BLaER1 (cell line): ENCODE results near the gene SCT.

Source experiments
- H3K27ac ChIP-seq: shearing (Covaris generic); formaldehyde crosslinking; 2 replicates; pipeline ENCODE4 v1.8.1; 2022
- H3K27me3 ChIP-seq: shearing (Covaris generic); formaldehyde crosslinking; 2 replicates; pipeline ENCODE4 v1.8.1; 2022
- H3K36me3 ChIP-seq: shearing (Covaris generic); formaldehyde crosslinking; 2 replicates; pipeline ENCODE4 v1.8.1; 2022
- H3K4me1 ChIP-seq: shearing (Covaris generic); formaldehyde crosslinking; 2 replicates; pipeline ENCODE4 v1.8.1; 2022
- H3K4me2 ChIP-seq: shearing (Covaris generic); formaldehyde crosslinking; 2 replicates; pipeline ENCODE4 v1.8.1; 2022
- H3K4me3 ChIP-seq: shearing (Covaris generic); formaldehyde crosslinking; 2 replicates; pipeline ENCODE4 v1.8.1; 2022
- H3K9ac ChIP-seq: shearing (Covaris generic); formaldehyde crosslinking; 2 replicates; pipeline ENCODE4 v1.8.1; 2022
- H3K9me3 ChIP-seq: shearing (Covaris generic); formaldehyde crosslinking; 2 replicates; pipeline ENCODE4 v1.8.1; 2022
- H4K20me1 ChIP-seq: shearing (Covaris generic); formaldehyde crosslinking; 2 replicates; pipeline ENCODE4 v1.8.1; 2022
- Cebpa-rat ChIP-seq: shearing (Covaris generic); IDR thresholded peaks from 2 replicates; pipeline ENCODE4 v1.8.1; 2022

The SCT gene

GRCh38 chr11:611001-611996 lies 15.7 kb downstream of the SCT start:
- TF ChIP-seq Cebpa-rat: no peak
- Histone ChIP-seq H3K9me3 (no peaks in the 10 kb centered on the region), H3K36me3 (peaks cover 82% of the 10 kb centered on the region), H3K27me3 (no peaks in the 10 kb centered on the region), H3K27ac (no peak overlapping the region), H3K4me2 (no peak overlapping the region), H3K9ac (no peak overlapping the region), H3K4me3 (no peak overlapping the region), H4K20me1 (peaks cover 92% of the 10 kb centered on the region), H3K4me1 (peaks cover 52% of the 10 kb centered on the region)

GRCh38 chr11:610146-610801 lies 16.7 kb downstream of the SCT start:
- Histone ChIP-seq H4K20me1 (peaks cover 99% of the 10 kb centered on the region), H3K27me3 (no peaks in the 10 kb centered on the region), H3K9ac (no peak overlapping the region), H3K4me1 (peaks cover 47% of the 10 kb centered on the region), H3K4me2 (no peak overlapping the region), H3K9me3 (no peaks in the 10 kb centered on the region), H3K27ac (no peak overlapping the region), H3K4me3 (no peak overlapping the region), H3K36me3 (peaks cover 92% of the 10 kb centered on the region)
- TF ChIP-seq Cebpa-rat: no peak

GRCh38 chr11:609341-609811 lies 17.6 kb downstream of the SCT start:
- peaks cover 95% of the 10 kb centered on the region for H3K36me3 ChIP-seq

GRCh38 chr11:608791-609251 lies 18.2 kb downstream of the SCT start:
- H3K9ac ChIP-seq: peak overlapping the region; percentile 34; the same call in 1 of the 2 replicates
- peaks cover 33% of the 10 kb centered on the region for H3K4me1 ChIP-seq
- H3K9me3 ChIP-seq: no peaks in the 10 kb centered on the region
- H3K4me3 ChIP-seq: no peak overlapping the region
- H3K27ac ChIP-seq: peak overlapping the region; percentile 59
- H3K4me2 ChIP-seq: peak overlapping the region; percentile 43
- TF ChIP-seq Cebpa-rat: no peak
- H3K36me3 ChIP-seq: peaks cover 96% of the 10 kb centered on the region
- H4K20me1 ChIP-seq: peaks cover 99% of the 10 kb centered on the region
- no peaks in the 10 kb centered on the region for H3K27me3 ChIP-seq

More at GRCh38 chr11:609341-609811, 17.6 kb downstream of the SCT start:
- Histone ChIP-seq H3K9ac (no peak overlapping the region), H3K27ac (no peak overlapping the region; the same call in 1 of the 2 replicates), H3K4me3 (no peak overlapping the region), H4K20me1 (peaks cover 99% of the 10 kb centered on the region), H3K4me2 (no peak overlapping the region), H3K9me3 (no peaks in the 10 kb centered on the region), H3K27me3 (no peaks in the 10 kb centered on the region), H3K4me1 (peaks cover 38% of the 10 kb centered on the region)
- TF ChIP-seq Cebpa-rat: no peak

- TF ChIP-seq Cebpa-rat: no peak
- H3K9me3 ChIP-seq: no peaks in the 10 kb centered on the region
- H3K4me3 ChIP-seq: no peak overlapping the region
- peaks cover 100% of the 10 kb centered on the region for H3K36me3 ChIP-seq
- H3K27me3 ChIP-seq: no peaks in the 10 kb centered on the region
- peak overlapping the region; percentile 59 for H3K27ac ChIP-seq
- H4K20me1 ChIP-seq: peaks cover 100% of the 10 kb centered on the region
- H3K4me1 ChIP-seq: peaks cover 28% of the 10 kb centered on the region
- H3K9ac ChIP-seq: 0 out of 2 replicates have a peak overlapping the region, but pooled peaks have one; percentile 34
- peak overlapping the region; percentile 43 for H3K4me2 ChIP-seq
These were observed 18.9 kb downstream of the SCT start for GRCh38 chr11:607971-608659.

- Histone ChIP-seq H3K36me3 (peaks cover 100% of the 10 kb centered on the region), H3K9me3 (no peaks in the 10 kb centered on the region), H3K4me2 (no peak overlapping the region), H4K20me1 (peaks cover 100% of the 10 kb centered on the region), H3K4me3 (no peak overlapping the region), H3K9ac (no peak overlapping the region), H3K27ac (no peak overlapping the region), H3K27me3 (no peaks in the 10 kb centered on the region), H3K4me1 (peaks cover 19% of the 10 kb centered on the region)
- TF ChIP-seq Cebpa-rat: no peak
These were observed 19.8 kb downstream of the SCT start for GRCh38 chr11:607020-607780.

GRCh38 chr11:606245-606644 lies 20.7 kb downstream of the SCT start:
- H3K4me3 ChIP-seq: no peak overlapping the region
- peaks cover 17% of the 10 kb centered on the region for H3K4me1 ChIP-seq
- peaks cover 100% of the 10 kb centered on the region for H3K36me3 ChIP-seq
- H3K27me3 ChIP-seq: no peaks in the 10 kb centered on the region
- H4K20me1 ChIP-seq: peaks cover 100% of the 10 kb centered on the region
- no peak overlapping the region for H3K27ac ChIP-seq
- H3K9me3 ChIP-seq: no peaks in the 10 kb centered on the region
- TF ChIP-seq Cebpa-rat: no peak
- no peak overlapping the region for H3K9ac ChIP-seq
- H3K4me2 ChIP-seq: no peak overlapping the region

- Histone ChIP-seq H3K9me3 (no peaks in the 10 kb centered on the region), H3K27ac (no peak overlapping the region), H3K9ac (no peak overlapping the region), H3K4me3 (no peak overlapping the region), H3K4me2 (no peak overlapping the region), H3K27me3 (no peaks in the 10 kb centered on the region), H4K20me1 (peaks cover 98% of the 10 kb centered on the region), H3K36me3 (peaks cover 100% of the 10 kb centered on the region), H3K4me1 (peaks cover 17% of the 10 kb centered on the region)
- no peak for TF ChIP-seq Cebpa-rat
These were observed 21.5 kb downstream of the SCT start for GRCh38 chr11:605286-606129.
